K562 (cell line): ENCODE data around the gene RGN. TPM values are rescaled to one million over a fixed set of nuclear protein-coding genes. Genes with fewer than 3 reads are reported as not detected.

Experiments used
- ATAC-seq: fragments of 200-7000 bp; cut with Tn5 transposase; 3 replicates; pipeline ENCODE4 v1.9.1; 2020; ENCODE audit warnings: moderate library complexity
- BruUV-seq: library from RNA; stranded (reverse); fragments of 400-500 nt; replicated peaks from 2 replicates; lab custom pipeline; 2021; lab: Mats Ljungman, UMichigan
- CTCF ChIA-PET: fragments of 300-600 bp; formaldehyde crosslinking; extraction: SDS; loops from one replicate; lab custom pipeline; 2021; ENCODE audit warnings: low intra/inter-chr PET ratio; lab: Yijun Ruan, JAX
- POLR2A ChIA-PET: fragments of 300-600, 350-650 bp; sonication (Branson Sonifier 250); formaldehyde crosslinking; extraction: SDS; loops from one replicate; lab custom pipeline; 2021; ENCODE audit warnings: antibody characterized with exemption, inconsistent platforms; lab: Yijun Ruan, JAX
- DNase-seq, 4 experiments: peaks; one replicate each; pipeline versions ENCODE4 v3.0.0 to v3.0.0-alpha.2; 2011 to 2018; ENCODE audit warnings: low spot score in 3 of 4, mixed read lengths in 3 of 4; ENCODE audit errors: extremely low read depth in 1 of 4
- FAIRE-seq: peaks from 2 replicates; lab custom pipeline; 2011; peaks lifted over from hg19 to GRCh38; lab: Jason Lieb, UNC
- H2AFZ ChIP-seq: 2 replicates; pipeline ENCODE4 v1.6.0; 2011; ENCODE audit warnings: low read depth, low read length, control low read depth, inconsistent platforms
- H3K27ac ChIP-seq: fragments of 200-600 bp; 3 replicates; pipeline ENCODE4 v1.8.0; 2011; ENCODE audit warnings: low read depth, mild to moderate bottlenecking, control low read depth, inconsistent platforms, low read length, moderate library complexity, mixed read lengths; ENCODE audit errors: extremely low read depth
- H3K27me3 ChIP-seq, 2 experiments: fragments of 300-600 bp in 1 of 2; 2 replicates in 1 of 2; 3 replicates in 1 of 2; pipeline versions ENCODE4 v1.6.0 to v1.8.0; 2011; ENCODE audit warnings: inconsistent platforms in 2 of 2, low read length in 2 of 2, mild to moderate bottlenecking in 1 of 2, mixed read lengths in 1 of 2, moderate library complexity in 1 of 2; ENCODE audit not compliant: control insufficient read depth in 2 of 2, insufficient read depth in 2 of 2
- H3K36me3 ChIP-seq: fragments of 300-600 bp; 3 replicates; pipeline ENCODE4 v1.8.0; 2011; ENCODE audit warnings: mild to moderate bottlenecking, low read length, inconsistent platforms; ENCODE audit not compliant: control insufficient read depth, insufficient read depth
- H3K4me1 ChIP-seq, 2 experiments: fragments of 200-600 bp in 1 of 2; replicated peaks in 1 of 2; 2 replicates in 1 of 2; 3 replicates in 1 of 2; pipeline versions ENCODE4 v1.5.1 to v1.8.0; 2011; ENCODE audit warnings: inconsistent platforms in 2 of 2, low read length in 2 of 2, mild to moderate bottlenecking in 1 of 2, mixed read lengths in 1 of 2, moderate library complexity in 1 of 2; ENCODE audit not compliant: control insufficient read depth in 2 of 2, insufficient read depth in 2 of 2
- H3K4me2 ChIP-seq: 2 replicates; pipeline ENCODE4 v1.6.1; 2011; ENCODE audit warnings: low read length, control low read depth, inconsistent platforms, mixed read lengths; ENCODE audit not compliant: insufficient read depth
- H3K4me3 ChIP-seq: fragments of 200-600 bp; sonication (generic), shearing (Covaris generic); 2 replicates; pipeline ENCODE4 v1.5.1; 2016; ENCODE audit warnings: control low read depth, inconsistent platforms
- H3K79me2 ChIP-seq: fragments of 200-600 bp; 3 replicates; pipeline ENCODE4 v1.8.0; 2011; ENCODE audit warnings: low read length, inconsistent platforms; ENCODE audit not compliant: control insufficient read depth, insufficient read depth
- H3K9ac ChIP-seq, 2 experiments: 2 replicates each; pipeline versions ENCODE4 v1.6.0 to v1.6.1; 2011; ENCODE audit warnings: low read depth in 2 of 2, low read length in 2 of 2, control low read depth in 1 of 2, inconsistent platforms in 1 of 2, mild to moderate bottlenecking in 1 of 2, mixed read lengths in 1 of 2; ENCODE audit not compliant: insufficient read depth in 1 of 2
- H3K9me1 ChIP-seq: one replicate; pipeline ENCODE4 v1.6.0; 2011; ENCODE audit warnings: inconsistent platforms, mild to moderate bottlenecking, low read length, moderate library complexity; ENCODE audit not compliant: control insufficient read depth, insufficient read depth
- H3K9me3 ChIP-seq: replicated peaks from 2 replicates; pipeline ENCODE4 v1.5.1; 2011; ENCODE audit warnings: low read depth, low read length, inconsistent platforms; ENCODE audit not compliant: control insufficient read depth, insufficient read depth
- H4K20me1 ChIP-seq: replicated peaks from 2 replicates; pipeline ENCODE4 v1.6.1; 2011; ENCODE audit warnings: low read length, inconsistent platforms, mixed read lengths; ENCODE audit not compliant: control insufficient read depth, insufficient read depth
- ARHGAP35 ChIP-seq: fragments of 450-650 bp; IDR thresholded peaks from 2 replicates; pipeline ENCODE4 v1.6.1; 2018; ENCODE audit not compliant: partially characterized antibody
- BHLHE40 ChIP-seq: IDR thresholded peaks from 2 replicates; pipeline ENCODE4 v1.6.1; 2011; ENCODE audit warnings: low read length, improper control_type of control experiment
- CREB1 ChIP-seq, 2 experiments: sonication (generic) in 1 of 2; formaldehyde crosslinking in 1 of 2; IDR thresholded peaks; 2 replicates each; pipeline versions ENCODE4 v1.6.1 to v1.8.0; 2012 to 2022; ENCODE audit warnings: inconsistent platforms in 1 of 2, mild to moderate bottlenecking in 1 of 2, missing genetic modification reagents in 1 of 2, moderate library complexity in 1 of 2
- CSDE1 ChIP-seq, 2 experiments: fragments of 450-650 bp; IDR thresholded peaks; 2 replicates each; pipeline ENCODE4 v1.6.1; 2016; ENCODE audit warnings: mild to moderate bottlenecking in 1 of 2
- HNRNPH1 ChIP-seq: fragments of 200-400 bp; formaldehyde crosslinking; optimal IDR thresholded peaks from 2 replicates; pipeline ENCODE3; 2017; ENCODE audit warnings: low read depth, mild to moderate bottlenecking, low read length, moderate library complexity
- PCBP2 ChIP-seq: fragments of 200-400 bp; formaldehyde crosslinking; IDR thresholded peaks from 2 replicates; pipeline ENCODE4 v1.6.1; 2018; ENCODE audit warnings: low read length, low read depth, mild to moderate bottlenecking, moderate library complexity; ENCODE audit not compliant: poor library complexity, severe bottlenecking
- PHTF2 ChIP-seq: fragments of 250-450 bp; sonication (Bioruptor Pico); IDR thresholded peaks from 2 replicates; pipeline ENCODE4 v1.5.0; 2021; ENCODE audit warnings: mild to moderate bottlenecking
- SMAD3 ChIP-seq: fragments of 450-650 bp; formaldehyde crosslinking; conservative IDR thresholded peaks from 2 replicates; pipeline ENCODE4 v1.4.0; 2020; ENCODE audit warnings: mild to moderate bottlenecking
- TEAD4 ChIP-seq, 2 experiments: sonication (generic) in 1 of 2; formaldehyde crosslinking in 1 of 2; IDR thresholded peaks; 2 replicates each; pipeline versions ENCODE4 v1.6.1 to v1.8.0; 2012 to 2022; ENCODE audit warnings: borderline replicate concordance in 1 of 2, inconsistent platforms in 1 of 2, low read length in 1 of 2, mild to moderate bottlenecking in 1 of 2, missing genetic modification reagents in 1 of 2
- TRIM24 ChIP-seq, 2 experiments: fragments of 450-650 bp; IDR thresholded peaks; 2 replicates each; pipeline ENCODE4 v1.6.1; 2016
- ZNF121 ChIP-seq: sonication (generic); formaldehyde crosslinking; conservative IDR thresholded peaks from 2 replicates; pipeline ENCODE4 v1.8.0; 2022; ENCODE audit warnings: missing genetic modification reagents
- ZNF561 ChIP-seq: fragments of 450-650 bp; formaldehyde crosslinking; conservative IDR thresholded peaks from 2 replicates; pipeline ENCODE4 v1.4.0; 2020; ENCODE audit warnings: mild to moderate bottlenecking, moderate library complexity
- WGBS: fragments of 100-300 bp; shearing (Covaris generic); methylation state at CpG from one replicate; pipeline ENCODE4 v1.1.6; 2016; ENCODE audit warnings: low coverage, mixed read lengths; ENCODE audit not compliant: insufficient coverage; ENCODE audit errors: missing lambda C conversion rate; 5-methylcytosine and 5-hydroxymethylcytosine counted together
- in situ Hi-C: fragments of 300-500 bp; cut with MboI; formaldehyde crosslinking; loops from 4 replicates; pipeline ENCODE4 v1.15.0; 2018; ENCODE audit warnings: inconsistent platforms, mixed read lengths
- intact Hi-C: fragments of 100-400 bp; cut with micrococcal nuclease; formaldehyde crosslinking; loops from 2 replicates; pipeline ENCODE4 v1.14.2; 2022
- polyA plus RNA-seq, 8 experiments: library from polyadenylated mRNA; depleted of rRNA in 4 of 8; stranded (reverse) in 5 of 8; unstranded in 3 of 8; fragments of >200 nt; fragmentation: Nextera tagmentation in 2 of 8; fragmentation: Illumina TruSeq in 1 of 8; extraction: Ambion mirVana in 2 of 8; extraction: Trizol in 1 of 8; gene quantifications; 2 replicates each; pipeline versions ENCODE4 v1.2.1 to v1.2.3, GENCODE V29; 2011 to 2014; ENCODE audit warnings: inconsistent platforms in 1 of 8, missing spikeins in 1 of 8
- total RNA-seq, 7 experiments: library from RNA; depleted of rRNA in 6 of 7; stranded (reverse); fragments of >200 nt in 6 of 7; fragmentation: Illumina TruSeq in 2 of 7; extraction: Trizol in 2 of 7; gene quantifications; 2 replicates each; pipeline versions ENCODE4 v1.2.1 to v1.2.3, GENCODE V29; 2011 to 2021; ENCODE audit warnings: low replicate concordance in 1 of 7
- TF ChIP-seq, protein P1 (sequence below): sonication (generic); formaldehyde crosslinking; IDR thresholded peaks from 2 replicates; pipeline ENCODE4 v1.9.0; 2022; ENCODE audit warnings: mild to moderate bottlenecking, missing genetic modification reagents
- TF ChIP-seq, protein P2 (sequence below): fragments of 250-450 bp; sonication (Bioruptor Pico); IDR thresholded peaks from 2 replicates; pipeline ENCODE4 v1.5.1; 2021; ENCODE audit warnings: mild to moderate bottlenecking
- TF ChIP-seq, protein P3 (sequence below): sonication (generic); formaldehyde crosslinking; IDR thresholded peaks from 2 replicates; pipeline ENCODE4 v1.8.0; 2022; ENCODE audit warnings: missing genetic modification reagents, mild to moderate bottlenecking, borderline replicate concordance
- TF ChIP-seq, protein P4 (sequence below): fragments of 450-650 bp; IDR thresholded peaks from 2 replicates; pipeline ENCODE4 v1.6.1; 2017; ENCODE audit warnings: antibody characterized with exemption, mild to moderate bottlenecking

RGN gene
- total and polyA plus RNA-seq, 9 of the 15 experiments (the other 6 are each of a cell fraction or from before 2014, with no cell fraction given): not detected

DNA sequence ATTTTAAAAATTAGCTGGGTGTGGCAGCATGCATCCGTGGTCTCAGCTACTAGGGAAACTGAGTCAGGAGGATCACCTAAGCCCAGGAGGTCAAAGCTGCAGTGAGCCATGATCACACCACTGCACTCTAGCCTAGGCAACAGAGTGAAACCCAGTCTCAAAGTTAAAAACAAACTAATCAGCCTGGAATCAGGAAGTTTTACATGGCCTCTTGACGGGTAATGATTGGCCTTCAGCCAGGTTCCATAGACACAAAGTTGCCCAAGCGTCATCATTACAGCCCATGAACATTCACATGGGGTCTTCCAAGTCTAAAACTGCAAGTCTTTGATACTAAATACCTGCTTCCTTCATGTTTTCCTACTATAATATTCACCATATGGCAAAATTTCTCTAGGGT lies 10.0 kb upstream of the RGN start:
- in situ Hi-C loops: no loop called here
- intact Hi-C loops: no loop called here
- 8% methylated on average over 2 of the region's 3 CpGs for WGBS
- Histone ChIP-seq H3K79me2 (no peaks in the 10 kb centered on the region), H3K4me3 (no peak overlapping the region), H3K27me3 (no peaks in the 10 kb centered on the region), H2AFZ (no peak overlapping the region), H3K4me2 (no peak overlapping the region), H3K27ac (no peak overlapping the region), H3K9ac (no peak overlapping the region), H3K9me3 (no peaks in the 10 kb centered on the region), H3K36me3 (no peaks in the 10 kb centered on the region), H4K20me1 (no peaks in the 10 kb centered on the region), H3K4me1 (no peaks in the 10 kb centered on the region), H3K9me1 (no peaks in the 10 kb centered on the region)
- ATAC-seq: no peak
- POLR2A ChIA-PET: no interaction called here
- BruUV-seq: no TSS peak
- no peak for DNase-seq
- CTCF ChIA-PET: interaction anchor here (0.6 kb wide), 1 partner anchor 550 kb away, joined by 4 read pairs; no protein-coding TSS in a partner anchor
- FAIRE-seq: no peak
- TF ChIP-seq, protein P1, sequence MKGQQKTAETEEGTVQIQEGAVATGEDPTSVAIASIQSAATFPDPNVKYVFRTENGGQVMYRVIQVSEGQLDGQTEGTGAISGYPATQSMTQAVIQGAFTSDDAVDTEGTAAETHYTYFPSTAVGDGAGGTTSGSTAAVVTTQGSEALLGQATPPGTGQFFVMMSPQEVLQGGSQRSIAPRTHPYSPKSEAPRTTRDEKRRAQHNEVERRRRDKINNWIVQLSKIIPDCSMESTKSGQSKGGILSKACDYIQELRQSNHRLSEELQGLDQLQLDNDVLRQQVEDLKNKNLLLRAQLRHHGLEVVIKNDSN (CRISPR knock-in tag): no peak
- TF ChIP-seq, protein P2, sequence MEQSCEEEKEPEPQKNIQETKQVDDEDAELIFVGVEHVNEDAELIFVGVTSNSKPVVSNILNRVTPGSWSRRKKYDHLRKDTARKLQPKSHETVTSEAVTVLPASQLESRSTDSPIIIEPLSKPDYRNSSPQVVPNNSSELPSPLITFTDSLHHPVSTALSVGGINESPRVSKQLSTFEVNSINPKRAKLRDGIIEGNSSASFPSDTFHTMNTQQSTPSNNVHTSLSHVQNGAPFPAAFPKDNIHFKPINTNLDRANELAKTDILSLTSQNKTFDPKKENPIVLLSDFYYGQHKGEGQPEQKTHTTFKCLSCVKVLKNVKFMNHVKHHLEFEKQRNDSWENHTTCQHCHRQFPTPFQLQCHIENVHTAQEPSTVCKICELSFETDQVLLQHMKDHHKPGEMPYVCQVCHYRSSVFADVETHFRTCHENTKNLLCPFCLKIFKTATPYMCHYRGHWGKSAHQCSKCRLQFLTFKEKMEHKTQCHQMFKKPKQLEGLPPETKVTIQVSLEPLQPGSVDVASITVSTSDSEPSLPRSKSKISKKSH: no peak
- TF ChIP-seq ZNF121 (CRISPR knock-in tag) (no peak), TEAD4 (IDR thresholded peaks at IDR 0.05; ENCODE audit: low read length) (no peak), TEAD4 (CRISPR knock-in tag; IDR thresholded peaks at IDR 0.05; ENCODE audit: borderline replicate concordance) (no peak), SMAD3 (CRISPR knock-in tag) (no peak), CREB1 (IDR thresholded peaks at IDR 0.05) (no peak), CREB1 (CRISPR knock-in tag; IDR thresholded peaks at IDR 0.05) (no peak), BHLHE40 (no peak), CSDE1 (IDR thresholded peaks at IDR 0.05) (no peak), ARHGAP35 (no peak), HNRNPH1 (no peak), PCBP2 (no peak), PHTF2 (CRISPR knock-in tag) (no peak), TRIM24 (IDR thresholded peaks at IDR 0.05) (no peak), ZNF561 (CRISPR knock-in tag) (no peak)
- TF ChIP-seq, protein P3, sequence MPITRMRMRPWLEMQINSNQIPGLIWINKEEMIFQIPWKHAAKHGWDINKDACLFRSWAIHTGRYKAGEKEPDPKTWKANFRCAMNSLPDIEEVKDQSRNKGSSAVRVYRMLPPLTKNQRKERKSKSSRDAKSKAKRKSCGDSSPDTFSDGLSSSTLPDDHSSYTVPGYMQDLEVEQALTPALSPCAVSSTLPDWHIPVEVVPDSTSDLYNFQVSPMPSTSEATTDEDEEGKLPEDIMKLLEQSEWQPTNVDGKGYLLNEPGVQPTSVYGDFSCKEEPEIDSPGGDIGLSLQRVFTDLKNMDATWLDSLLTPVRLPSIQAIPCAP (CRISPR knock-in tag): no peak
- TF ChIP-seq, protein P4, sequence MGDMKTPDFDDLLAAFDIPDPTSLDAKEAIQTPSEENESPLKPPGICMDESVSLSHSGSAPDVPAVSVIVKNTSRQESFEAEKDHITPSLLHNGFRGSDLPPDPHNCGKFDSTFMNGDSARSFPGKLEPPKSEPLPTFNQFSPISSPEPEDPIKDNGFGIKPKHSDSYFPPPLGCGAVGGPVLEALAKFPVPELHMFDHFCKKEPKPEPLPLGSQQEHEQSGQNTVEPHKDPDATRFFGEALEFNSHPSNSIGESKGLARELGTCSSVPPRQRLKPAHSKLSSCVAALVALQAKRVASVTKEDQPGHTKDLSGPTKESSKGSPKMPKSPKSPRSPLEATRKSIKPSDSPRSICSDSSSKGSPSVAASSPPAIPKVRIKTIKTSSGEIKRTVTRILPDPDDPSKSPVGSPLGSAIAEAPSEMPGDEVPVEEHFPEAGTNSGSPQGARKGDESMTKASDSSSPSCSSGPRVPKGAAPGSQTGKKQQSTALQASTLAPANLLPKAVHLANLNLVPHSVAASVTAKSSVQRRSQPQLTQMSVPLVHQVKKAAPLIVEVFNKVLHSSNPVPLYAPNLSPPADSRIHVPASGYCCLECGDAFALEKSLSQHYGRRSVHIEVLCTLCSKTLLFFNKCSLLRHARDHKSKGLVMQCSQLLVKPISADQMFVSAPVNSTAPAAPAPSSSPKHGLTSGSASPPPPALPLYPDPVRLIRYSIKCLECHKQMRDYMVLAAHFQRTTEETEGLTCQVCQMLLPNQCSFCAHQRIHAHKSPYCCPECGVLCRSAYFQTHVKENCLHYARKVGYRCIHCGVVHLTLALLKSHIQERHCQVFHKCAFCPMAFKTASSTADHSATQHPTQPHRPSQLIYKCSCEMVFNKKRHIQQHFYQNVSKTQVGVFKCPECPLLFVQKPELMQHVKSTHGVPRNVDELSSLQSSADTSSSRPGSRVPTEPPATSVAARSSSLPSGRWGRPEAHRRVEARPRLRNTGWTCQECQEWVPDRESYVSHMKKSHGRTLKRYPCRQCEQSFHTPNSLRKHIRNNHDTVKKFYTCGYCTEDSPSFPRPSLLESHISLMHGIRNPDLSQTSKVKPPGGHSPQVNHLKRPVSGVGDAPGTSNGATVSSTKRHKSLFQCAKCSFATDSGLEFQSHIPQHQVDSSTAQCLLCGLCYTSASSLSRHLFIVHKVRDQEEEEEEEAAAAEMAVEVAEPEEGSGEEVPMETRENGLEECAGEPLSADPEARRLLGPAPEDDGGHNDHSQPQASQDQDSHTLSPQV: no peak
